SK-N-SH (cell line): Measurements from ENCODE around the gene RNF150. TPM values are rescaled to one million over a fixed set of nuclear protein-coding genes. Genes with fewer than 3 reads are reported as not detected.

Experiments
- CTCF ChIA-PET: fragments of 300-600, 350-600 bp; formaldehyde crosslinking; extraction: SDS; loops from one replicate; lab custom pipeline; 2021; lab: Yijun Ruan, JAX
- POLR2A ChIA-PET: fragments of 350-600 bp; sonication (Branson Sonifier 250); formaldehyde crosslinking; extraction: SDS; loops from one replicate; lab custom pipeline; 2020; ENCODE audit warnings: antibody characterized with exemption, inconsistent platforms; lab: Yijun Ruan, JAX
- DNase-seq: peaks from one replicate; pipeline ENCODE4 v3.0.0; 2012
- H2AFZ ChIP-seq: fragments of 200-600 bp; sonication (generic); 2 replicates; pipeline ENCODE4 v1.8.1; 2016; ENCODE audit warnings: antibody characterized with exemption, mild to moderate bottlenecking, low read depth
- H3F3A ChIP-seq: fragments of 200-600 bp; sonication (generic); replicated peaks from 2 replicates; pipeline ENCODE3; 2016; ENCODE audit warnings: antibody characterized with exemption, mild to moderate bottlenecking; ENCODE audit not compliant: insufficient read depth
- H3K27ac ChIP-seq, 2 experiments: fragments of 200-500 bp in 1 of 2; fragments of 200-600 bp in 1 of 2; sonication (Bioruptor generic) in 1 of 2; sonication (generic), shearing (Covaris generic) in 1 of 2; 2 replicates each; pipeline versions ENCODE4 v1.5.1 to v1.6.1; 2014 to 2016; ENCODE audit warnings: low read depth in 2 of 2, inconsistent platforms in 1 of 2, low read length in 1 of 2, mild to moderate bottlenecking in 1 of 2, mixed read lengths in 1 of 2
- H3K27me3 ChIP-seq: fragments of 200-600 bp; sonication (generic), shearing (Covaris generic); 2 replicates; pipeline ENCODE4 v1.6.1; 2016; ENCODE audit warnings: mixed run types; ENCODE audit not compliant: insufficient read depth
- H3K36me3 ChIP-seq, 2 experiments: fragments of 200-500 bp in 1 of 2; fragments of 200-600 bp in 1 of 2; sonication (Bioruptor generic) in 1 of 2; sonication (generic) in 1 of 2; replicated peaks in 1 of 2; 2 replicates each; pipeline versions ENCODE3 to v1.5.1; 2014 to 2016; ENCODE audit warnings: low read length in 1 of 2, mild to moderate bottlenecking in 1 of 2; ENCODE audit not compliant: insufficient read depth in 2 of 2, control insufficient read depth in 1 of 2
- H3K4me1 ChIP-seq, 2 experiments: fragments of 200-500 bp in 1 of 2; fragments of 200-600 bp in 1 of 2; sonication (Bioruptor generic) in 1 of 2; sonication (generic), shearing (Covaris generic) in 1 of 2; 2 replicates each; pipeline versions ENCODE4 v1.5.1 to v1.6.1; 2014 to 2016; ENCODE audit warnings: low read depth in 1 of 2, low read length in 1 of 2, mixed run types in 1 of 2; ENCODE audit not compliant: insufficient read depth in 2 of 2, control insufficient read depth in 1 of 2
- H3K4me2 ChIP-seq: fragments of 200-600 bp; sonication (generic), shearing (Covaris generic); 2 replicates; pipeline ENCODE4 v1.6.1; 2017; ENCODE audit warnings: mixed run types
- H3K4me3 ChIP-seq, 2 experiments: fragments of 200-500 bp in 1 of 2; fragments of 200-600 bp in 1 of 2; sonication (Bioruptor generic) in 1 of 2; sonication (generic), shearing (Covaris generic) in 1 of 2; 2 replicates each; pipeline versions ENCODE4 v1.5.1 to v1.8.1; 2014 to 2016; ENCODE audit warnings: low read depth in 2 of 2, inconsistent platforms in 1 of 2, low read length in 1 of 2, mild to moderate bottlenecking in 1 of 2, mixed read lengths in 1 of 2, moderate library complexity in 1 of 2
- H3K79me2 ChIP-seq: fragments of 200-600 bp; sonication (generic); 2 replicates; pipeline ENCODE4 v1.8.1; 2017; ENCODE audit warnings: mild to moderate bottlenecking; ENCODE audit not compliant: insufficient read depth
- H3K9ac ChIP-seq: fragments of 200-600 bp; sonication (generic); 2 replicates; pipeline ENCODE4 v1.6.1; 2017; ENCODE audit warnings: mixed run types
- H3K9me2 ChIP-seq: fragments of 200-600 bp; sonication (generic); 2 replicates; pipeline ENCODE4 v1.6.1; 2017; ENCODE audit warnings: mixed run types
- H3K9me3 ChIP-seq: fragments of 200-600 bp; sonication (generic); 2 replicates; pipeline ENCODE4 v1.6.1; 2017; ENCODE audit warnings: mixed run types, mild to moderate bottlenecking, moderate library complexity
- H4K20me1 ChIP-seq: fragments of 200-600 bp; sonication (generic); 2 replicates; pipeline ENCODE4 v1.6.1; 2017; ENCODE audit warnings: mild to moderate bottlenecking, mixed run types; ENCODE audit not compliant: insufficient read depth
- ELF1 ChIP-seq: IDR thresholded peaks from 2 replicates; pipeline ENCODE4 v1.4.0; 2012
- EP300 ChIP-seq, 2 experiments: IDR thresholded peaks; 2 replicates each; pipeline versions ENCODE4 v1.4.0 to v1.6.1; 2012; ENCODE audit warnings: borderline replicate concordance in 1 of 2, low read depth in 1 of 2, low read length in 1 of 2
- EZH2phosphoT487 ChIP-seq: fragments of 200-600 bp; sonication (generic); IDR thresholded peaks from 2 replicates; pipeline ENCODE4 v1.6.1; 2017; ENCODE audit warnings: low read depth, mixed run types, mild to moderate bottlenecking, antibody characterized with exemption, moderate library complexity, borderline replicate concordance
- FOSL2 ChIP-seq: IDR thresholded peaks from 2 replicates; pipeline ENCODE4 v1.4.0; 2012; ENCODE audit warnings: low read depth, mild to moderate bottlenecking, moderate library complexity, borderline replicate concordance
- GABPA ChIP-seq: IDR thresholded peaks from 2 replicates; pipeline ENCODE4 v1.4.0; 2012; ENCODE audit warnings: low read depth, mild to moderate bottlenecking
- GATA2 ChIP-seq: sonication (generic); formaldehyde crosslinking; IDR thresholded peaks from 2 replicates; pipeline ENCODE4 v1.5.0; 2020; ENCODE audit warnings: mild to moderate bottlenecking, missing genetic modification reagents
- JUND ChIP-seq: IDR thresholded peaks from 2 replicates; pipeline ENCODE4 v1.4.0; 2012
- MAX ChIP-seq: IDR thresholded peaks from 2 replicates; pipeline ENCODE4 v1.4.0; 2012; ENCODE audit warnings: low read depth
- NFIC ChIP-seq: IDR thresholded peaks from 2 replicates; pipeline ENCODE4 v1.4.0; 2012; ENCODE audit warnings: borderline replicate concordance
- POLR2AphosphoS5 ChIP-seq: IDR thresholded peaks from 2 replicates; pipeline ENCODE4 v1.6.1; 2012; ENCODE audit warnings: low read depth, low read length
- RAD21 ChIP-seq: IDR thresholded peaks from 2 replicates; pipeline ENCODE4 v1.6.1; 2012; ENCODE audit warnings: mild to moderate bottlenecking, low read length
- REST ChIP-seq: IDR thresholded peaks from 2 replicates; pipeline ENCODE4 v1.6.1; 2012; ENCODE audit warnings: mild to moderate bottlenecking, low read depth, low read length, moderate library complexity
- RXRA ChIP-seq: IDR thresholded peaks from 2 replicates; pipeline ENCODE4 v1.4.0; 2012; ENCODE audit warnings: low read depth, mild to moderate bottlenecking, borderline replicate concordance
- SMC3 ChIP-seq: IDR thresholded peaks from 2 replicates; pipeline ENCODE4 v1.6.1; 2012; ENCODE audit warnings: low read depth, low read length, improper control_type of control experiment
- TCF12 ChIP-seq: IDR thresholded peaks from 2 replicates; pipeline ENCODE4 v1.4.0; 2012
- TEAD4 ChIP-seq: IDR thresholded peaks from 2 replicates; pipeline ENCODE4 v1.4.0; 2012; ENCODE audit warnings: mild to moderate bottlenecking, borderline replicate concordance; ENCODE audit not compliant: insufficient read depth
- USF1 ChIP-seq: IDR thresholded peaks from 2 replicates; pipeline ENCODE4 v1.4.0; 2012; ENCODE audit warnings: low read depth, borderline replicate concordance
- YY1 ChIP-seq: IDR thresholded peaks from 2 replicates; pipeline ENCODE4 v1.4.0; 2012; ENCODE audit warnings: low read depth, mild to moderate bottlenecking
- WGBS: methylation state at CpG from one replicate; pipeline ENCODE4 v1.1.6; 2017; ENCODE audit warnings: low lambda C conversion rate; 5-methylcytosine and 5-hydroxymethylcytosine counted together
- polyA plus RNA-seq, 3 experiments: library from polyadenylated mRNA; depleted of rRNA; stranded (reverse); fragments of >200 nt; gene quantifications; 2 replicates each; pipeline ENCODE4 v1.2.3, GENCODE V29; 2012
- TF ChIP-seq, protein P1 (sequence below): IDR thresholded peaks from 2 replicates; pipeline ENCODE4; 2012

The RNF150 gene
- polyA plus RNA-seq, 1 of the 3 experiments (the other 2 are of a cell fraction): 5.8 TPM

GRCh38 chr4:140865253-140866217, 267.7 kb downstream of the RNF150 start:
- H3K27me3 ChIP-seq: no peaks in the 10 kb centered on the region
- CTCF ChIA-PET: interaction anchor here (0.7 to 8.7 kb wide), 6 partner anchors 10 to 267 kb away, joined by 3 to 88 read pairs (median 6); partner anchors contain the start of gene RNF150
- no peaks in the 10 kb centered on the region for H3K9me3 ChIP-seq
- H3K4me3 ChIP-seq: no peak overlapping the region
- H3K4me2 ChIP-seq: no peak overlapping the region
- POLR2A ChIA-PET: no interaction called here
- no peaks in the 10 kb centered on the region for H4K20me1 ChIP-seq
- WGBS: 79% methylated on average over 7 of the region's 7 CpGs
- TF ChIP-seq, protein P1, sequence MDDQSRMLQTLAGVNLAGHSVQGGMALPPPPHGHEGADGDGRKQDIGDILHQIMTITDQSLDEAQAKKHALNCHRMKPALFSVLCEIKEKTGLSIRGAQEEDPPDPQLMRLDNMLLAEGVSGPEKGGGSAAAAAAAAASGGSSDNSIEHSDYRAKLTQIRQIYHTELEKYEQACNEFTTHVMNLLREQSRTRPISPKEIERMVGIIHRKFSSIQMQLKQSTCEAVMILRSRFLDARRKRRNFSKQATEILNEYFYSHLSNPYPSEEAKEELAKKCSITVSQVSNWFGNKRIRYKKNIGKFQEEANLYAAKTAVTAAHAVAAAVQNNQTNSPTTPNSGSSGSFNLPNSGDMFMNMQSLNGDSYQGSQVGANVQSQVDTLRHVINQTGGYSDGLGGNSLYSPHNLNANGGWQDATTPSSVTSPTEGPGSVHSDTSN: no peak
- no peak for TF ChIP-seq GATA2 (CRISPR knock-in tag)
- no peak for TF ChIP-seq MAX
- no peak for TF ChIP-seq GABPA
- no peak for TF ChIP-seq ELF1
- TF ChIP-seq TEAD4: no peak
- no peak for TF ChIP-seq NFIC
- no peak for TF ChIP-seq USF1
- TF ChIP-seq RAD21: no peak
- TF ChIP-seq REST: no peak
- TF ChIP-seq SMC3: no peak
- no peak for TF ChIP-seq EZH2phosphoT487
- TF ChIP-seq JUND: no peak
- no peak for TF ChIP-seq TCF12
- no peak for TF ChIP-seq YY1
- TF ChIP-seq FOSL2: no peak
- no peak for TF ChIP-seq EP300 (IDR thresholded peaks at IDR 0.05; ENCODE audit: borderline replicate concordance in 1 of 2, low read depth in 1 of 2, low read length in 1 of 2)
- no peak for TF ChIP-seq POLR2AphosphoS5
- TF ChIP-seq RXRA: no peak
- H3K36me3 ChIP-seq: peaks cover 13 to 50% of the 10 kb centered on the region in 2 experiments
- H3K4me1 ChIP-seq: peaks cover 0 to 19% of the 10 kb centered on the region in 2 experiments; a peak in 2 of 4 replicates
- no peaks in the 10 kb centered on the region for H3K79me2 ChIP-seq
- no peak overlapping the region for H2AFZ ChIP-seq
- no peak overlapping the region for H3K9ac ChIP-seq
- H3F3A ChIP-seq: no peaks in the 10 kb centered on the region
- H3K27ac ChIP-seq: no peak overlapping the region; a peak in 1 of 4 replicates
- DNase-seq: no peak
- no peaks in the 10 kb centered on the region for H3K9me2 ChIP-seq
